SIG-M5 treated with dmso at 0.1 percent for 504 hours (cell line): ENCODE measurements around the gene TDRD7.
A peak's percentile ranks its signal among the peaks of the same experiment; 100 is the strongest.

Experiments used
- DNase-seq: peaks from one replicate; lab custom pipeline; 2025; ENCODE audit not compliant: unreplicated experiment; lab: John Stamatoyannopoulos, UW

Gene TDRD7

GRCh38 chr9:97387936-97388684, 23.8 kb upstream of the TDRD7 start:
- no peak for DNase-seq

- DNase-seq: peak; percentile 71
Observed at GRCh38 chr9:97388721-97389238, 23.1 kb upstream of the TDRD7 start.

GRCh38 chr9:97389249-97389648, 22.6 kb upstream of the TDRD7 start:
- DNase-seq: no peak

- DNase-seq: no peak
Observed at GRCh38 chr9:97390791-97391406, 21.0 kb upstream of the TDRD7 start.

- no peak for DNase-seq
Observed at GRCh38 chr9:97394881-97395280, 17.0 kb upstream of the TDRD7 start.

- DNase-seq: no peak
Observed at GRCh38 chr9:97395745-97396144, 16.2 kb upstream of the TDRD7 start.

GRCh38 chr9:97396256-97396655, 15.6 kb upstream of the TDRD7 start:
- DNase-seq: no peak

GRCh38 chr9:97397220-97397619, 14.7 kb upstream of the TDRD7 start:
- no peak for DNase-seq

- peak; percentile 57 for DNase-seq
Observed at GRCh38 chr9:97398999-97399758, 12.7 kb upstream of the TDRD7 start.

- no peak for DNase-seq
Observed at GRCh38 chr9:97403746-97404316, 8.1 kb upstream of the TDRD7 start.

- DNase-seq: no peak
Observed at GRCh38 chr9:97405551-97405950, 6.3 kb upstream of the TDRD7 start.

- DNase-seq: no peak
Observed at GRCh38 chr9:97406620-97407177, 5.2 kb upstream of the TDRD7 start.

- no peak for DNase-seq
Observed at GRCh38 chr9:97408562-97408961, 3.3 kb upstream of the TDRD7 start.

- no peak for DNase-seq
Observed at GRCh38 chr9:97411440-97411788, 482 bp upstream of the TDRD7 start.

- peak; percentile 68 for DNase-seq
Observed at GRCh38 chr9:97412626-97413385, 910 bp downstream of the TDRD7 start.

GRCh38 chr9:97413462-97413861, 1.6 kb downstream of the TDRD7 start:
- DNase-seq: no peak

- DNase-seq: peak; percentile 52
Observed at GRCh38 chr9:97415146-97415545, 3.2 kb downstream of the TDRD7 start.

- DNase-seq: no peak
Observed at GRCh38 chr9:97418880-97419279, 7.0 kb downstream of the TDRD7 start.

GRCh38 chr9:97419309-97419867, 7.5 kb downstream of the TDRD7 start:
- no peak for DNase-seq

GRCh38 chr9:97425336-97425972, 13.6 kb downstream of the TDRD7 start:
- no peak for DNase-seq
